H9 (cell line): ENCODE measurements around the gene UGT1A6. TPM values are rescaled to one million over a fixed set of nuclear protein-coding genes. Genes with fewer than 3 reads are reported as not detected.

Experiments
- DNase-seq: peaks from one replicate; pipeline ENCODE4 v3.0.0-alpha.2; 2017
- H2AFZ ChIP-seq: one replicate; pipeline ENCODE4 v1.6.1; 2013; ENCODE audit warnings: mild to moderate bottlenecking, low read length, control low read depth, moderate library complexity
- H2AK5ac ChIP-seq: 2 replicates; pipeline ENCODE4 v1.6.1; 2013; ENCODE audit warnings: low read length, control low read depth, mixed read lengths; ENCODE audit not compliant: insufficient read length
- H2BK120ac ChIP-seq: one replicate; pipeline ENCODE4 v1.6.1; 2013; ENCODE audit warnings: low read depth, mild to moderate bottlenecking, low read length, control low read depth, inconsistent platforms; ENCODE audit not compliant: poor library complexity, severe bottlenecking
- H2BK12ac ChIP-seq: 2 replicates; pipeline ENCODE4 v1.6.1; 2013; ENCODE audit warnings: low read length, control low read depth, mixed read lengths, low read depth; ENCODE audit not compliant: insufficient read length
- H2BK15ac ChIP-seq: 2 replicates; pipeline ENCODE4 v1.6.1; 2013; ENCODE audit warnings: low read depth, low read length, control low read depth
- H2BK20ac ChIP-seq: one replicate; pipeline ENCODE4 v1.6.1; 2013; ENCODE audit warnings: low read depth, mild to moderate bottlenecking, low read length, control low read depth, inconsistent platforms; ENCODE audit not compliant: poor library complexity, severe bottlenecking
- H2BK5ac ChIP-seq: 2 replicates; pipeline ENCODE4 v1.6.1; 2013; ENCODE audit warnings: low read length, control low read depth, mixed read lengths; ENCODE audit not compliant: insufficient read length
- H3K14ac ChIP-seq: 2 replicates; pipeline ENCODE4 v1.6.1; 2013; ENCODE audit warnings: low read length, control low read depth; ENCODE audit not compliant: insufficient read depth
- H3K18ac ChIP-seq: 2 replicates; pipeline ENCODE4 v1.6.1; 2013; ENCODE audit warnings: low read depth, mild to moderate bottlenecking, mixed read lengths, low read length, control low read depth; ENCODE audit not compliant: insufficient read length
- H3K23ac ChIP-seq: 2 replicates; pipeline ENCODE4 v1.6.1; 2013; ENCODE audit warnings: low read length, control low read depth, mixed read lengths, low read depth; ENCODE audit not compliant: insufficient read length
- H3K23me2 ChIP-seq: 2 replicates; pipeline ENCODE4 v1.6.1; 2013; ENCODE audit warnings: low read depth, mild to moderate bottlenecking, mixed read lengths, low read length, control low read depth; ENCODE audit not compliant: insufficient read length, poor library complexity, severe bottlenecking
- H3K27ac ChIP-seq: 2 replicates; pipeline ENCODE4 v1.5.1; 2013; ENCODE audit warnings: low read length, control low read depth, mixed read lengths, low read depth; ENCODE audit not compliant: insufficient read length
- H3K27me3 ChIP-seq: 2 replicates; pipeline ENCODE4 v1.6.1; 2013; ENCODE audit warnings: low read length, control low read depth, inconsistent platforms; ENCODE audit not compliant: insufficient read depth
- H3K4ac ChIP-seq: 2 replicates; pipeline ENCODE4 v1.6.1; 2013; ENCODE audit warnings: low read depth, mild to moderate bottlenecking, control low read depth, inconsistent platforms, low read length, moderate library complexity
- H3K4me1 ChIP-seq: 2 replicates; pipeline ENCODE4 v1.6.1; 2013; ENCODE audit warnings: low read length, control low read depth, inconsistent platforms; ENCODE audit not compliant: insufficient read depth
- H3K4me2 ChIP-seq: 2 replicates; pipeline ENCODE4 v1.6.1; 2013; ENCODE audit warnings: low read length, control low read depth, mixed read lengths; ENCODE audit not compliant: insufficient read length, insufficient read depth
- H3K56ac ChIP-seq: 2 replicates; pipeline ENCODE4 v1.6.1; 2013; ENCODE audit warnings: low read depth, mild to moderate bottlenecking, mixed read lengths, low read length, control low read depth; ENCODE audit not compliant: insufficient read length
- H3K79me1 ChIP-seq: 2 replicates; pipeline ENCODE4 v1.6.1; 2013; ENCODE audit warnings: low read depth, mild to moderate bottlenecking, moderate library complexity, low read length, control low read depth, inconsistent platforms; ENCODE audit not compliant: insufficient read depth, poor library complexity, severe bottlenecking
- H3K79me2 ChIP-seq: 2 replicates; pipeline ENCODE4 v1.6.1; 2013; ENCODE audit warnings: low read length, control low read depth, inconsistent platforms; ENCODE audit not compliant: insufficient read depth
- H3K9ac ChIP-seq: 2 replicates; pipeline ENCODE4 v1.6.1; 2013; ENCODE audit warnings: low read length, control low read depth, mixed read lengths; ENCODE audit not compliant: insufficient read length; ENCODE audit errors: extremely low read depth
- H3K9me3 ChIP-seq: one replicate; pipeline ENCODE4 v1.6.1; 2013; ENCODE audit warnings: low read depth, low read length, inconsistent platforms; ENCODE audit not compliant: control insufficient read depth
- H3T11ph ChIP-seq: one replicate; pipeline ENCODE4 v1.6.1; 2013; ENCODE audit warnings: mild to moderate bottlenecking, low read length, control low read depth, inconsistent platforms
- H4K20me1 ChIP-seq: one replicate; pipeline ENCODE4 v1.6.1; 2013; ENCODE audit not compliant: control insufficient read depth, insufficient read length, insufficient read depth
- H4K5ac ChIP-seq: 2 replicates; pipeline ENCODE4 v1.6.1; 2013; ENCODE audit warnings: low read depth, mild to moderate bottlenecking, mixed read lengths, low read length, control low read depth; ENCODE audit not compliant: insufficient read length
- H4K8ac ChIP-seq: replicated peaks from 2 replicates; pipeline ENCODE4 v1.6.1; 2013; ENCODE audit warnings: low read length, control low read depth, mixed read lengths, low read depth; ENCODE audit not compliant: insufficient read length
- H4K91ac ChIP-seq: 2 replicates; pipeline ENCODE4 v1.6.1; 2013; ENCODE audit warnings: low read depth, mild to moderate bottlenecking, moderate library complexity, mixed read lengths, low read length, control low read depth; ENCODE audit not compliant: insufficient read length
- H3K27ac Mint-ChIP-seq, 3 experiments: 2 replicates in 2 of 3; 3 replicates in 1 of 3; pipeline ENCODE4 v1.8.0; 2020 to 2021; ENCODE audit warnings: mixed read lengths in 3 of 3, mild to moderate bottlenecking in 1 of 3, moderate library complexity in 1 of 3
- H3K27me3 Mint-ChIP-seq: 2 replicates; pipeline ENCODE4 v1.8.0; 2021; ENCODE audit warnings: low read depth, mild to moderate bottlenecking, moderate library complexity, mixed read lengths
- H3K36me3 Mint-ChIP-seq, 3 experiments: 2 replicates in 2 of 3; 3 replicates in 1 of 3; pipeline ENCODE4 v1.8.0; 2020 to 2021; ENCODE audit warnings: low read depth in 3 of 3, mixed read lengths in 3 of 3; ENCODE audit not compliant: insufficient read depth in 1 of 3
- H3K4me1 Mint-ChIP-seq, 2 experiments: 2 replicates each; pipeline ENCODE4 v1.8.0; 2020; ENCODE audit warnings: mixed read lengths in 2 of 2
- H3K4me3 Mint-ChIP-seq, 2 experiments: 2 replicates in 1 of 2; 3 replicates in 1 of 2; pipeline ENCODE4 v1.8.0; 2020 to 2021; ENCODE audit warnings: mild to moderate bottlenecking in 2 of 2, mixed read lengths in 2 of 2, moderate library complexity in 1 of 2
- H3K9me3 Mint-ChIP-seq, 2 experiments: 2 replicates in 1 of 2; 3 replicates in 1 of 2; pipeline ENCODE4 v1.8.0; 2020; ENCODE audit warnings: mild to moderate bottlenecking in 2 of 2, mixed read lengths in 2 of 2, moderate library complexity in 1 of 2
- WGBS: extraction: QIAGEN DNeasy Blood & Tissue Kit; methylation state at CpG from one replicate; pipeline ENCODE4 v1.1.7; 2013; ENCODE audit warnings: missing lambda C conversion rate, low lambda C conversion rate, mixed read lengths; ENCODE audit not compliant: insufficient read length; ENCODE audit errors: extremely low coverage; 5-methylcytosine and 5-hydroxymethylcytosine counted together
- total RNA-seq: library from RNA; stranded (reverse); gene quantifications from 2 replicates; pipeline ENCODE4 v1.2.1, GENCODE V29; 2021
- TF ChIP-seq, protein P1 (sequence below): fragments of 200-600 bp; sonication (generic); conservative IDR thresholded peaks from 3 replicates; pipeline ENCODE4 v1.8.0; 2021; ENCODE audit warnings: antibody characterized with exemption, mild to moderate bottlenecking

UGT1A6 gene
- total RNA-seq, 1 experiment from 2014 or later: not detected

DNA sequence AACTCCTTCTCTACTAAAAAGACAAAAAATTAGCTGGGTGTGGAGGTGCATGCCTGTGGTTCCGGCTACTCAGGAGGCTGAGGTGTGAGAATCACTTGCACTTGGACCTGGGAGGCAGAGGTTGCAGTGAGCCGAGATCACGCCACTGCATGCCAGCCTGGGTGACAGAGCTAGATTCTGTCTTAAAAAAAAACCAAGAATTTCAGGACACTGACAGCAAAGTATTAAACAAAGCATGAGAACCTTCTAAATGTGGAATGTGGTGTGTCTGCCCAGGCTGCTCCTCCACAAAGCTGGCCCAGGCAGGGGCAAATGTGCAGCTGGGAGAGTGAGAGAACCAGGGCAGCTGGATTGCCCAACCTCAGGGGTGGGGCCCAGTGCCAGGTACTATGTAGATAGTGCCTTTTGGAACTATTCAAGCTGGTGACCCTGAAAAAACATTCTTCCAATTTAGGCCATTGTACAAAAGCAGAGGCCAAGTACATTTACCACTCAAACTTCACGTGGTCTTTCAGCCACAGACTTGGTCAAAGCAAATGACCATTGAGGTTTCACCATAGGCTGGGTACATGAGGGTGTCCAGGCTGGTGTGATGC lies 13.3 kb downstream of the UGT1A6 start:
- Mint-ChIP-seq H3K36me3 (peaks cover 0 to 6% (median 0%) of the 10 kb centered on the region in 3 experiments; a peak in 2 of 7 replicates), H3K27me3 (peaks cover 2% of the 10 kb centered on the region; the same call in 1 of the 2 replicates), H3K4me1 (peaks cover under 1% of the 10 kb centered on the region in 2 experiments), H3K4me3 (no peak overlapping the region), H3K9me3 (peaks cover 4% of the 10 kb centered on the region in 2 experiments; a peak in 3 of 5 replicates), H3K27ac (no peak overlapping the region)
- no peak overlapping the region for H3K23ac ChIP-seq
- H3T11ph ChIP-seq: no peak overlapping the region
- no peak overlapping the region for H4K8ac ChIP-seq
- no peak overlapping the region for H3K4ac ChIP-seq
- no peaks in the 10 kb centered on the region for H4K20me1 ChIP-seq
- H2BK12ac ChIP-seq: no peak overlapping the region
- H3K4me2 ChIP-seq: no peak overlapping the region
- H3K4me1 ChIP-seq: no peaks in the 10 kb centered on the region
- no peak overlapping the region for H2BK120ac ChIP-seq
- H4K5ac ChIP-seq: no peak overlapping the region
- H4K91ac ChIP-seq: no peak overlapping the region
- H3K9ac ChIP-seq: no peak overlapping the region
- H2BK5ac ChIP-seq: no peak overlapping the region
- no peaks in the 10 kb centered on the region for H3K79me2 ChIP-seq
- H3K79me1 ChIP-seq: no peaks in the 10 kb centered on the region
- H3K27me3 ChIP-seq: no peaks in the 10 kb centered on the region
- no peak for DNase-seq
- H2BK15ac ChIP-seq: no peak overlapping the region
- no peak overlapping the region for H2AFZ ChIP-seq
- no peak overlapping the region for H2AK5ac ChIP-seq
- H3K27ac ChIP-seq: no peak overlapping the region
- no peak overlapping the region for H3K56ac ChIP-seq
- TF ChIP-seq, protein P1, sequence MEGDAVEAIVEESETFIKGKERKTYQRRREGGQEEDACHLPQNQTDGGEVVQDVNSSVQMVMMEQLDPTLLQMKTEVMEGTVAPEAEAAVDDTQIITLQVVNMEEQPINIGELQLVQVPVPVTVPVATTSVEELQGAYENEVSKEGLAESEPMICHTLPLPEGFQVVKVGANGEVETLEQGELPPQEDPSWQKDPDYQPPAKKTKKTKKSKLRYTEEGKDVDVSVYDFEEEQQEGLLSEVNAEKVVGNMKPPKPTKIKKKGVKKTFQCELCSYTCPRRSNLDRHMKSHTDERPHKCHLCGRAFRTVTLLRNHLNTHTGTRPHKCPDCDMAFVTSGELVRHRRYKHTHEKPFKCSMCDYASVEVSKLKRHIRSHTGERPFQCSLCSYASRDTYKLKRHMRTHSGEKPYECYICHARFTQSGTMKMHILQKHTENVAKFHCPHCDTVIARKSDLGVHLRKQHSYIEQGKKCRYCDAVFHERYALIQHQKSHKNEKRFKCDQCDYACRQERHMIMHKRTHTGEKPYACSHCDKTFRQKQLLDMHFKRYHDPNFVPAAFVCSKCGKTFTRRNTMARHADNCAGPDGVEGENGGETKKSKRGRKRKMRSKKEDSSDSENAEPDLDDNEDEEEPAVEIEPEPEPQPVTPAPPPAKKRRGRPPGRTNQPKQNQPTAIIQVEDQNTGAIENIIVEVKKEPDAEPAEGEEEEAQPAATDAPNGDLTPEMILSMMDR: no peak
- no CpG with 5 or more reads among the region's 4 CpGs for WGBS
- H3K23me2 ChIP-seq: peaks cover 5% of the 10 kb centered on the region
- no peak overlapping the region for H3K18ac ChIP-seq
- no peak overlapping the region for H3K14ac ChIP-seq
- no peaks in the 10 kb centered on the region for H3K9me3 ChIP-seq
- no peak overlapping the region for H2BK20ac ChIP-seq
